ENCODE measurements around the gene AMOTL1. TPM values are rescaled to one million over a fixed set of nuclear protein-coding genes. Genes with fewer than 3 reads are reported as not detected.

Gene AMOTL1
- total RNA-seq, 1 donor from 2014 or later: 35.9 TPM

GRCh38 chr11:94826415-94826814, 58.3 kb downstream of the AMOTL1 start:
- Mint-ChIP-seq H3K4me1 (ENCODE audit: unreplicated experiment) (no peaks in the 10 kb centered on the region), H3K27me3 (ENCODE audit: unreplicated experiment) (peaks cover 2% of the 10 kb centered on the region)
- DNase-seq (ENCODE audit: low spot score): no peak

GRCh38 chr11:94828088-94828487, 59.9 kb downstream of the AMOTL1 start:
- TF ChIP-seq, protein P1, sequence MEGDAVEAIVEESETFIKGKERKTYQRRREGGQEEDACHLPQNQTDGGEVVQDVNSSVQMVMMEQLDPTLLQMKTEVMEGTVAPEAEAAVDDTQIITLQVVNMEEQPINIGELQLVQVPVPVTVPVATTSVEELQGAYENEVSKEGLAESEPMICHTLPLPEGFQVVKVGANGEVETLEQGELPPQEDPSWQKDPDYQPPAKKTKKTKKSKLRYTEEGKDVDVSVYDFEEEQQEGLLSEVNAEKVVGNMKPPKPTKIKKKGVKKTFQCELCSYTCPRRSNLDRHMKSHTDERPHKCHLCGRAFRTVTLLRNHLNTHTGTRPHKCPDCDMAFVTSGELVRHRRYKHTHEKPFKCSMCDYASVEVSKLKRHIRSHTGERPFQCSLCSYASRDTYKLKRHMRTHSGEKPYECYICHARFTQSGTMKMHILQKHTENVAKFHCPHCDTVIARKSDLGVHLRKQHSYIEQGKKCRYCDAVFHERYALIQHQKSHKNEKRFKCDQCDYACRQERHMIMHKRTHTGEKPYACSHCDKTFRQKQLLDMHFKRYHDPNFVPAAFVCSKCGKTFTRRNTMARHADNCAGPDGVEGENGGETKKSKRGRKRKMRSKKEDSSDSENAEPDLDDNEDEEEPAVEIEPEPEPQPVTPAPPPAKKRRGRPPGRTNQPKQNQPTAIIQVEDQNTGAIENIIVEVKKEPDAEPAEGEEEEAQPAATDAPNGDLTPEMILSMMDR (IDR thresholded peaks at IDR 0.05; ENCODE audit: unreplicated experiment): no peak
- Mint-ChIP-seq H3K4me3 (ENCODE audit: unreplicated experiment) (peak overlapping the region; percentile 3), H3K27ac (ENCODE audit: unreplicated experiment) (no peak overlapping the region), H3K36me3 (ENCODE audit: low read depth, unreplicated experiment) (peaks cover 63% of the 10 kb centered on the region), H3K4me1 (ENCODE audit: unreplicated experiment) (no peaks in the 10 kb centered on the region), H3K9me3 (ENCODE audit: unreplicated experiment) (no peaks in the 10 kb centered on the region), H3K27me3 (ENCODE audit: unreplicated experiment) (no peaks in the 10 kb centered on the region)
- no peak for DNase-seq (ENCODE audit: low spot score)

More at GRCh38 chr11:94826415-94826814, 58.3 kb downstream of the AMOTL1 start:
- TF ChIP-seq, protein P1 (IDR thresholded peaks at IDR 0.05; ENCODE audit: unreplicated experiment): no peak
- Mint-ChIP-seq H3K27ac (ENCODE audit: unreplicated experiment) (no peak overlapping the region), H3K36me3 (ENCODE audit: low read depth, unreplicated experiment) (peaks cover 67% of the 10 kb centered on the region), H3K4me3 (ENCODE audit: unreplicated experiment) (no peak overlapping the region), H3K9me3 (ENCODE audit: unreplicated experiment) (no peaks in the 10 kb centered on the region)

DNA sequence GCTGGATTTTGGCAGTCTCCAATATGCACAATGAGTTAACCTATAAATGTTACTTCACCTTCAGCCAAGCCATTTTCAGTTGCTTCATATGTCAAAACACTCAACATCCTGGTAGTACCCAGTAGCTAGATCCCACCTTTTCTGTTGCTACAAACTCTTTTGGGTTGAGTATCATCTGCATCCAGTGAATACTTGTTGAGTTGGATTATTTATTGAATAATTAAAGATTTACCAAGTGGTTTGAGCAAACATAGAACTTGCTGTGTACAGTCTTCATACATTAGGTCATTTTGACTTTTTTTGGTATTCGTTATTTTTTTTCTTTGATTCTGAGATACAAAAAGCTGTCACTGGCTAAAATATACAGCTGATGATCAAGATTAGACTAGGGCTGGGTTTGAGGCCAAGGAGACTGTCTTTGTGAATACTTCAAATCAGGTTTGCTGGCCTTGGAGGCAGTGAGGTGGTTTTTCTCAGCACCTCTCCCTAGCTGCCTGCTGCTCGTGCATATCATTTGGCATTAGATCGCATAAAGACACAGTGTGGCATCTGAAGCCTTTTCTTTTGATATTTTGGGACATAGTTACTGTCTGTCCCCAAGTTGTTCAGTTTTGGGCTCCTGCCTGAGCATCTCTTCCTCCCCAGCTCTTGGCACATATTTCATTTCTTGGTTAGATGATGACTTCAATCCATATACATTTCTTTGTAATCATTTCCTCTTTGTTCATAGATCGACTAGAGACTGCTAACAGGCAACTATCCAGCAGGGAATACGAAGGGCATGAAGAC, 62.8 kb downstream of the AMOTL1 start:
- Mint-ChIP-seq H3K27me3 (ENCODE audit: unreplicated experiment) (no peaks in the 10 kb centered on the region), H3K36me3 (ENCODE audit: low read depth, unreplicated experiment) (peaks cover 54% of the 10 kb centered on the region), H3K4me1 (ENCODE audit: unreplicated experiment) (no peaks in the 10 kb centered on the region), H3K4me3 (ENCODE audit: unreplicated experiment) (no peak overlapping the region), H3K27ac (ENCODE audit: unreplicated experiment) (no peak overlapping the region), H3K9me3 (ENCODE audit: unreplicated experiment) (no peaks in the 10 kb centered on the region)
- TF ChIP-seq, protein P1 (IDR thresholded peaks at IDR 0.05; ENCODE audit: unreplicated experiment): no peak
- no peak for DNase-seq (ENCODE audit: low spot score)

GRCh38 chr11:94831529-94831928, 63.4 kb downstream of the AMOTL1 start:
- Mint-ChIP-seq H3K4me1 (ENCODE audit: unreplicated experiment) (no peaks in the 10 kb centered on the region), H3K9me3 (ENCODE audit: unreplicated experiment) (no peaks in the 10 kb centered on the region), H3K4me3 (ENCODE audit: unreplicated experiment) (no peak overlapping the region), H3K27me3 (ENCODE audit: unreplicated experiment) (no peaks in the 10 kb centered on the region), H3K36me3 (ENCODE audit: low read depth, unreplicated experiment) (peaks cover 49% of the 10 kb centered on the region), H3K27ac (ENCODE audit: unreplicated experiment) (no peak overlapping the region)
- no peak for DNase-seq (ENCODE audit: low spot score)
- TF ChIP-seq, protein P1 (IDR thresholded peaks at IDR 0.05; ENCODE audit: unreplicated experiment): no peak

DNA sequence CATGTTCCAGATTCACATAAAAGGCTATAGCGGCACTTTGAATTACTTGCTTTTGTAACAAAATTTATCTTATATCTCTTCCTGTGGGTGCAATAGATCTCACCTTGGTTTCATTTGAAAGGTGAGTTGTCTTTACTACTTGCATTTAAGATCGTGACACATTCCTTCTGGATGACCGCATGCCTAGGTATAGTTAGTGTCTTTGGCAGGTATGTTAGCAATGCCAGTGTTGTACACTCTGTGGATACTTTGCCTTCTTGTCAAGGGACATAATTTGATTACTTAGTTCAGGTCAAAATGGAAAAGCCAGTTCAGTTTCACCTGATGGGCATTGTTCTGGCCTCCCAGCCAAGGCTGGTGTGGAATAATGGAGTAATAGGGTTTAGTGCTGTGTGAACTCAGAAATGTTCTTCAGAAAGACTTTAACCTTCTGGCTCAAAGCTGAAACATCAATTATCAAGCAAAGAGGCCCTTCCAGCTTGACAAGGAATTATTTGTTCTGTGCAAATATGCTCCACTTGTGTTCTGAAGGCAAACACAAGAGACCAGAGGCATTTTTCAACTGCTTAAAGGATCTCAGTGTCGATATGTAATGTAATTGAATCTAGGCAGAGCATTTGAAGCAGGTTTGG, 64.6 kb downstream of the AMOTL1 start:
- TF ChIP-seq, protein P1 (IDR thresholded peaks at IDR 0.05; ENCODE audit: unreplicated experiment): no peak
- Mint-ChIP-seq H3K4me3 (ENCODE audit: unreplicated experiment) (no peak overlapping the region), H3K36me3 (ENCODE audit: low read depth, unreplicated experiment) (peaks cover 44% of the 10 kb centered on the region), H3K27ac (ENCODE audit: unreplicated experiment) (no peak overlapping the region), H3K4me1 (ENCODE audit: unreplicated experiment) (no peaks in the 10 kb centered on the region), H3K9me3 (ENCODE audit: unreplicated experiment) (no peaks in the 10 kb centered on the region), H3K27me3 (ENCODE audit: unreplicated experiment) (no peaks in the 10 kb centered on the region)
- no peak for DNase-seq (ENCODE audit: low spot score)
